ENCODE data around the gene GUCY1A2.

GRCh38 chr11:107040433-107041087, 22.3 kb upstream of the GUCY1A2 start:
- TF ChIP-seq EP300 (IDR thresholded peaks at IDR 0.05; ENCODE audit: borderline replicate concordance) (no peak), EGR1 (IDR thresholded peaks at IDR 0.05) (no peak), NFIC (IDR thresholded peaks at IDR 0.05) (no peak), ZBTB7A (IDR thresholded peaks at IDR 0.05; ENCODE audit: low read depth) (no peak)

Data from Ishikawa (cell line).